ENCODE results near the gene BRD7. TPM values are rescaled to one million over a fixed set of nuclear protein-coding genes. Genes with fewer than 3 reads are reported as not detected.

Gene BRD7
- 53.4 TPM for total RNA-seq
- long read RNA-seq, full-length matches to known transcripts = 27 of 68 reads
- long read RNA-seq, partial matches to known transcripts = 34 of 68 reads
- long read RNA-seq, other reads (novel, unspliced or antisense) = 7 of 68 reads

GRCh38 chr16:50368410-50369132 is at the start of gene BRD7:
BRD7 (minus strand) TSS chr16:50368988; CDS start chr16:50368774, 214 bp downstream.
- peak; percentile 85 for DNase-seq (ENCODE audit: low spot score)
- intact Hi-C loops (cut with DNase I) = loop anchor here (10.0 kb wide), 3 partner anchors 154 to 376 kb away; partner anchors contain the start of genes CNEP1R1 and CYLD

DNA sequence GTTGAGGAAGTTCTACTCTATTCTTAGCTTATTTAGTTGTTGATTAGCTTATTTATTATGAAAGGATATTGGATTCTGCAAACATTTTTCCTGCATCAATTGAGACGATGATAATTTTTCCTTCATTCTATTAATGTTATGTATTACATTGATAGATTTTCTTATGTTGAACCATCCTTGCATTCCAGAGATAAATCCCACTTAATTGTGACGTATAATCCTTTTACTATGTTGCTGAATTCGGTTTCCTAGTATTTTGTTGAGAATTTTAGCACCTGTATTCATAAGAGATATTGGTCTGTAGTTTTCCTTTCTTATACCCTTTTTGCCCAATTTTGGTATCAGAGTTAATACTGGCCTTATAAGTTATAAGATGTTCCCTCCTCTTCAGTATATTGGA is 47.6 kb upstream of the BRD7 start:
- intact Hi-C loops (cut with DNase I) = no loop called here
- no peak for DNase-seq (ENCODE audit: low spot score)

DNA sequence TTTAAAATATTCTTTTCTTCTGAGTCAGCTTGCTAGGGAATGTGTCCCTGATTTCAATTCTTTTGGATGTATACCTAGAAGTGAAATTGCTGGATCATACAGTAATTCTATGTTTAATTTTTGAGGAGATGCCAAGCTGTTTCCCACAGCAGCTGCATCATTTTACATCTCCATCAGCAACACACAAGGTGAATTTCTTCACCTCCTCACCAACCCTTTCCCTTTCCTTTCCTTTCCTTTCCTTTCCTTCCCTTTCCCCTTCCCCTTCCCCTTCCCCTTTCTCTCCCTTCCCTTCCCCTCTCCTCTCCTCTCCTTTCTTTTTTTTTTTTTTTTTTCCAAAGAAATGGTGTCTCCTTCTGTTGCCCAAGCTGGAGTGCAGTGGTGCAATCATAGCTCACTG is 45.4 kb upstream of the BRD7 start:
- no peak for DNase-seq (ENCODE audit: low spot score)
- intact Hi-C loops (cut with DNase I) = no loop called here

DNA sequence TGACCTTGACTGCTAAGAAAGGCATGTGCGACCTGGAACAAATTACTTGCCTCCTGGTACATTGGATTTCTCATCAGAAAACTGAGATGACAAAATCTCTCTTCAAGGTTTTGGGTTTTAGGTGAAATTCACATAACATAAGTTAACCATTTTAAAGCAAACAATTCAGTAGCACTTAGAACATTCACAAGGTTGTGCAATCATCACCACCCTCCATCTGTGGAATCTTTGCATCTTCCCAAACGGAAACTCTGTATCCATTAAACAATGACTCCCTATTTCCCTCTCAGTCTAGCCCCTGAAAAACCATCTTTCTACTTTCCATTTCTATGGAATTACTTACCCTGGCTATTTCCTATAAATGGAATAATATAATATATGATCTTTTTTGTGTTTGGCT is 42.2 kb upstream of the BRD7 start:
- intact Hi-C loops (cut with DNase I) = no loop called here
- DNase-seq (ENCODE audit: low spot score) = no peak

- no peak for DNase-seq (ENCODE audit: low spot score)
- intact Hi-C loops (cut with DNase I) = no loop called here
Observed at GRCh38 chr16:50408001-50408561, 39.3 kb upstream of the BRD7 start.

GRCh38 chr16:50407351-50407750 is 38.6 kb upstream of the BRD7 start:
- intact Hi-C loops (cut with DNase I) = no loop called here
- no peak for DNase-seq (ENCODE audit: low spot score)

GRCh38 chr16:50403491-50403890 is 34.7 kb upstream of the BRD7 start:
- intact Hi-C loops (cut with DNase I) = no loop called here
- DNase-seq (ENCODE audit: low spot score) = no peak

DNA sequence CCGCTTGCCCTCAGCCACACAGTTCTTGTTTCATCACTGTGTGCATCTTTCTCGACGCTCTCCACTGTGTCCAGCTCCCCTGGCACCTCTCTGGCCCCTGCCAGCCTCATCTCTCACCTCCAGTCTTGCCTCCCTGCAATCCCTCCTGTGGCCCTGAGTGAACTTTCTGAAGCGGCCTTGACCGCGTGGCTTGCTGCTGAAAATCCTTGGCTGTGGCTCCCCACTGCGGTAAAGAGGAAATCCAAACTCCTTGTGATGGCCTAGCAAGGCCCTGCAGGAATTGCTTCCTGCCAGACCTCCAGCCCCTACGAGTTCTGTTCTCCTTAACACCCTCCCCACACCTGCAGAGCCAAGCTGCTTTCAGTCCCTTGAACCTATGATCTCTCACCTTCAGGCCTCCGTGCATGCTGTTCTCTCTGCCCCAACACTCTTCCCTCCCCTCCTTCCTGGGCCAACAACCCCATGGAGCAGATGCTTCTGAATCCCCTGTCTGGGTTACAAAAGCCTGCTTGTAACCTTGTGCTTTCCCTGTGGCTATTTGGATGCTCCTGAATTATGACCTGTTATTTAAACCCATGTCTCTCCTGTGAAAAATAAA is 33.6 kb upstream of the BRD7 start:
- intact Hi-C loops (cut with DNase I) = no loop called here
- DNase-seq (ENCODE audit: low spot score) = no peak

DNA sequence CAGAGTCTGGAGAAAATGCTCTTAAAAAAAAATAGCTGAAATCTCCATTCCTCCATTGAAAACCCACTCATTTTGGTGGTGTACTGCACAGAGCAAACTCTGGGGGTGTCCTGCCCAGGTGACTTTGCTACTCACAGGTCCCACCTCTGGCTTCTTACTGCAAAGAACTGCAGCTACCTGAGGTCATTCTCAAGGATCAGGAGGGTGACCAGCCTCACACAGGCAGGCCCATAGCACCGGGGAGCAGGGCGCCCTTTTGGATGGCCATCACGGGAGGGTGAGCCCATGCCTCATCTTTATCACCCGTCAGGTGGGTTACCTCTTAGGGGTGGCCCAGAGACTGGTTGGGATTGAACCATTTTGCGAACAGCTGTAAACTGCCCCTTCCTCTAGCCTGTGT is 32.6 kb upstream of the BRD7 start:
- DNase-seq (ENCODE audit: low spot score) = no peak

DNA sequence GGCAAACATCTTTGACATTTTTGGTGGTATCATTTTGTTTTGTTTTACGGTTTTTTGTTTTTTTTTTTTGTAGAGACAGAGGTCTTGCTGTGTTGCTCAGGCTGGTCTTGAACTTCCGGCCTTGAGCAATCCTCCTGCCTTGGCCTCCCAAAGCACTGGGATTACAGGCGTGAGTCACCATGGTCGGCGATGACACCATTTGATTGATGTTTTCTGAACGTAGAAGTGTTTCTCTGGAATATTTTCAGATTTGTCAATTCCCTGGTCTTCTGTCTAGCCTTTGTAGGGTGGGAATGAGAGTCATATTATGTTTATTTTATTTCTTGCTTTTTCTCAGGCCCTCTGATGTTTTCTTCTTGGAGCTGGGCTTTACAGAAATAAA is 32.2 kb upstream of the BRD7 start:
- no peak for DNase-seq (ENCODE audit: low spot score)
- intact Hi-C loops (cut with DNase I) = no loop called here

More for the DNA sequence above, 32.6 kb upstream of the BRD7 start:
- intact Hi-C loops (cut with DNase I) = no loop called here

GRCh38 chr16:50400312-50400966 is 31.7 kb upstream of the BRD7 start:
- intact Hi-C loops (cut with DNase I) = no loop called here
- DNase-seq (ENCODE audit: low spot score) = no peak

GRCh38 chr16:50399411-50399810 is 30.6 kb upstream of the BRD7 start:
- DNase-seq (ENCODE audit: low spot score) = no peak
- intact Hi-C loops (cut with DNase I) = no loop called here

DNA sequence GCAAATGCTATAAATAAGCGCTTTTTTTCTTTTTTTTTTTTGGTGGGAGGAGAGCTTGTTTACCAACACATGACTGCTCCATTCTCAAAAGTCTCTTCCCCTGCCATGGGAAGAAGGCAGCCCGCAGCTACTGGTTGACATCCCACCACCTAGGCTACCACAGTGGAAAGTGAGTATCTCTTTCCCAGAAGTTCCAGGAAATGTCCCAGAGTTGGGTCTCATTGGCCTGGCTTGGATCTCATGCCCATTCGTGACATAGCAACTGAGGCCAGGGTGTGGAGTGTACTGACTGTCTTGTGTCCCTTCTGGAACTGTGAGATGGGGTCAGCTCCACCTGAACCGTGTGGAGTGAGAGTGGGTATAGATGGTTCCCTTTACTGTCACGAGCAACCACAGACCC is 29.5 kb upstream of the BRD7 start:
- intact Hi-C loops (cut with DNase I) = no loop called here
- no peak for DNase-seq (ENCODE audit: low spot score)

DNA sequence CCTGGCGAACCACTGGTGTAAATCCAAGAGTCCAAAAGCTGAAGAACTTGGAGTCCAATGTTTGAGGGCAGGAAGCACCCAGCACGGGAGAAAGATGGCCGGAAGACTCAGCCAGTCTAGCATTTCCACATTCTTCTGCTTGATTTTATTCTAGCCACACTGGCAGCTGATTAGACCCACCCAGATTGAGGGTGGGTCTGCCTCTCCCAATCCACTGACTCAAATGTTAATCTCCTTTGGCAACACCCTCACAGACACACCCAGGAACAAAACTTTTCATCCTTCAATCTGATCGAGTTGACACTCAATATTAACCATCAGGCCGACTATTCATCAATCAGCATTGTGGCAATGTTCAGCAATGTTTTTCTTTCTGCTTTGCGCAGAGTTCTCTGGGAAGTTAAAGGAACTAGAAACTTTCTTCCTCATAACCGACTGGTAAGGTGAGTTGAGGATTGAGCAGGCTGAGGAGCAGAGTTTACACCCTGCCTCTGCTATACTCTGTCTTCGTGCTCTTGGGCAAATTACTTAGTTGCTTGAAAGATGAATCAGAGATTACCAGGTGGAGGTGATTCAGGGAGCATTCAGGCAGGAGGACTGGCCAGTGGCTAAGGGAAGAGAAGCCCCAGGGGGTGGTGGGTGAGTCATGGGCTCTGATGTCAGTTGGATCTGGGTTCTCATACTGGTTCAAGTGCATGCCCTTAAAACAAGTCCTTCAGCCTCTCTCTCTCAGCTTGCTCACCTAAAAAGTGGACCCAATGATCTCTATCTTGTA is 28.2 kb upstream of the BRD7 start:
- intact Hi-C loops (cut with DNase I) = no loop called here

DNA sequence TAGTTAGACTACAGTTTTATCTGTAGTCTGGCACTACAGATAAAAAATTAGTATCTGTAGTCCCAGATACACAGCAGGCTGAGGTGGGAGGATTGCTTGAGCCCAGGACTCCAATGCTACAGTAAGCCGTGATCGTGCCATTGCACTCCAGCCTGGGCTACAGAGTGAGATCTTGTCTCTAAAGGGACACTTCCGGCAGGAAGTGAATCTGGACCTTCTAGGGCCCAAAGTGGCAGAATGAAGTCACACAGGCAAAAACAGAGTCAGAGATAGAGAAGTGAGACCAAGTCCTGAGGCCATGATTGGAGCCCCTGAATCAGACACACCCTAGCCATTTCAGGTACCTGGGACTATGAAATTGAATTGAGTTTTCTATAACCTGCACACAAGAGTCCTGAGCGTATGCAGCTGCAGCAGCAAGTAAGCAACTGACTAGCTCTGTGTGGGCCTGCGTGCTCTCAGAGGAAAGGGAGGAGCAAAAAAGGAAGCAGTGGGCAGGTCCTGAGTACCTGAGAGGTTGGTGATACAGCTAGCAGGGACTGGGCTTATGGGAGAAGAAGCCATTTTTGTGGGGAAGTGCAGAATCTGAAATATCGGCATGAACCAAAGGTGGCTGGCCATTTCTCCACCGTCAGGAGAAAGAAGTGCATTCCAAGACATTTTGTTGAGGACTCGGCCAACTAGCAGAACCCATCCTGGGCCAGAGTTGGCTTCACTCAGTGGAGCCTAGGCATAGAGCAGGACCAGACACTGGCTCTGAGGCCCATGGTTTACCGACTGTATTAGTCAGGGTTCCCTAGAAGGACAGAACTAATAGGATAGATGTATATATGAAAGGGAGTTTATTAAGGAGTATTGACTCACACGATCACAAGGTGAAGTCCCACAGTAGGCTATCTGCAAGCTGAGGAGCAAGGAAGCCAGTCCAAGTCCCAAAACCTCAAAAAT is 27.2 kb upstream of the BRD7 start:
- DNase-seq (ENCODE audit: low spot score) = no peak
- intact Hi-C loops (cut with DNase I) = no loop called here

More for the DNA sequence above, 28.2 kb upstream of the BRD7 start:
- no peak for DNase-seq (ENCODE audit: low spot score)

DNA sequence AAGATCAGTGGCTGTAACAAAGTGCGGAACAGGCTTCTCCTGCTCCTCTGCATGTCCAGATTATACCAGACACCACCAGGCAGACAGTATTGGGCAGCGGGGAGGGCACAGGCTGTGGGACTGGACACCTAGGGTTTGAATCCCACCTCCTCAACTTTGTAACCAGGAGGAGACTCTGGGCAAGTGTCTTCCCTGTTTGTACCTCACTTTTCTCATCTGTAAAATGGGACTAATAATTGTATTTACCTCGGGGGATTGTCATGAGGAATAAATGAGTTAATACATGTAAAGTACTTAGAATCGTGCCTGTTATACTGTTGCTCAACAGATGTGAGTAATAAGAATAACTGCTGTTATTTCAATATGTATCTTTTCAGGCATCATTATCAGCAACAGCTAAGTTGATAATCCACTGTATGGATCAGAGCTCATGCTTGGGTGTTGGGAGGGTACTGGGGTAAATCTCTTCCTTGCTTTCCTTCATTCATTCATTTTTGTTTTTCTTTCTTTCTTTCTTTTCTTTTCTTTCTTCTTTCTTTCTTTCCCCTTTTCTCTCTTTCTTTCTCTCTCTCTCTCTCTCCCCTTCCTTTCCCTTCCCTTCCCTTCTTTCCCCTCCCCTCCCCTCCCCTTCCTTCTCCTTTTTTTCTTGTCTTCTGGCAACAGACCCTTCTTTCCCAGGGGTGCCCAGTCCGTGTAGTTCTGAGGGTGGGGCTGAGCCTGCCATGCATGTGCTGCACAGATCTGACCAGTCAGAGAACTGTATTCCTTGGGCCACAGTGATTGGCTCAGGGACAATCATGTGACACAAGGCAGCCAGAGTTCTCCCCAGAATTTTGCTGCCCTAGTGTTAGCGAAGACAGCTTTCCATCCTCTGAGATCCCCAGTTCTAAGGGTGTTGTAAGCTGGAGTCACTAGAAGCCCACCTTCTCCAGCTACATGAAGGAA is 25.3 kb upstream of the BRD7 start:
- DNase-seq (ENCODE audit: low spot score) = no peak

GRCh38 chr16:50393416-50393815 is 24.6 kb upstream of the BRD7 start:
- no peak for DNase-seq (ENCODE audit: low spot score)
- intact Hi-C loops (cut with DNase I) = no loop called here

More for the DNA sequence above, 25.3 kb upstream of the BRD7 start:
- intact Hi-C loops (cut with DNase I) = no loop called here

Data from cardiac septum (tissue), 1 donor.